Testis (tissue), 5 donors: ENCODE measurements around the gene RASA3. TPM values are rescaled to one million over a fixed set of nuclear protein-coding genes. Genes with fewer than 3 reads are reported as not detected.
A peak's percentile ranks its signal among the peaks of the same experiment; 100 is the strongest.
"Not testable (repeated sequence)": the region's sequence is repeated elsewhere in the genome, so short reads cannot be mapped to it uniquely, and the experiment has no call there.

ENCODE experiments used
- DNase-seq: peaks from one replicate; pipeline ENCODE4 v3.0.0-alpha.2; 2019
- H3K27ac ChIP-seq, 2 donors: fragments of 200-600 bp; sonication (generic); one replicate each; pipeline ENCODE4 v1.5.1; 2019
- H3K27me3 ChIP-seq: fragments of 200-600 bp; sonication (generic); one replicate; pipeline ENCODE4 v1.5.1; 2019
- H3K36me3 ChIP-seq: fragments of 200-600 bp; sonication (generic); one replicate; pipeline ENCODE4 v1.5.1; 2017; ENCODE audit warnings: low read depth; ENCODE audit errors: missing control alignments
- H3K4me1 ChIP-seq: fragments of 200-600 bp; sonication (generic); one replicate; pipeline ENCODE4 v1.5.1; 2019
- H3K4me3 ChIP-seq, 2 donors: fragments of 200-600 bp; sonication (generic); one replicate each; pipeline ENCODE4 v1.5.1; 2017 to 2019
- H3K9me3 ChIP-seq: fragments of 200-600 bp; sonication (generic); one replicate; pipeline ENCODE4 v1.5.1; 2017
- CTCF ChIP-seq, 3 experiments: fragments of 450-650 bp in 2 of 3; fragments of 200-600 bp in 1 of 3; sonication (generic) in 1 of 3; IDR thresholded peaks; one replicate each; pipeline ENCODE4 v1.5.1; 2016 to 2019; ENCODE audit warnings: antibody characterized with exemption in 3 of 3, mild to moderate bottlenecking in 2 of 3, moderate library complexity in 1 of 3
- POLR2A ChIP-seq: fragments of 450-650 bp; IDR thresholded peaks from one replicate; pipeline ENCODE4 v1.6.1; 2017; ENCODE audit warnings: antibody characterized with exemption, mild to moderate bottlenecking, moderate library complexity
- WGBS, 2 donors: methylation state at CpG; one replicate each; pipeline ENCODE4 v1.1.5; 2018; 5-methylcytosine and 5-hydroxymethylcytosine counted together
- intact Hi-C: fragments of 100-400 bp; cut with DNase I; formaldehyde crosslinking; loops from one replicate; pipeline ENCODE4 v1.15.1; 2023; ENCODE audit warnings: low total_unique reads
- long read RNA-seq, 2 donors: transcript quantifications; one replicate each; lab custom pipeline, GENCODE V29; 2026
- polyA plus RNA-seq: library from polyadenylated mRNA; stranded (reverse); fragments of 350-450 nt; fragmentation: Illumina TruSeq; extraction: RNeasy Lipid Tissue Mini Kit (QIAGEN cat#74804); gene quantifications from one replicate; pipeline ENCODE4 v1.2.3, GENCODE V29; 2014; ENCODE audit warnings: low read depth, low replicate concordance; ENCODE audit not compliant: insufficient read depth
- total RNA-seq, 2 donors: library from RNA; depleted of rRNA; stranded (reverse); fragments of >200 nt; gene quantifications; one replicate each; pipeline ENCODE4 v1.2.3, GENCODE V29; 2016

The RASA3 gene
- total RNA-seq (10 to 100 TPM; 16.4 to 21.6 TPM), polyA plus RNA-seq (13.2 TPM)
- long read RNA-seq, donor 1, result 0 reads
- long read RNA-seq, donor 2, result 0 reads

- intact Hi-C loops, result no loop called here
- no peaks in the 10 kb centered on the region for H3K9me3 ChIP-seq
- peaks cover 12% of the 10 kb centered on the region for H3K4me1 ChIP-seq
Measured at GRCh38 chr13:114132419-114133121, at the start of gene RASA3. Gene RASA3 (minus strand): TSS chr13:114132623. CDS start chr13:114132489, 134 bp downstream.

GRCh38 chr13:114179087-114179658, 46.8 kb upstream of the RASA3 start, which contains the start of gene CFAP97D2:
Gene CFAP97D2 (plus strand): TSS chr13:114179257. CDS start chr13:114179331, 74 bp downstream.
- H3K27me3 ChIP-seq, result no peaks in the 10 kb centered on the region
- no peak for DNase-seq

More at GRCh38 chr13:114132419-114133121, at the start of gene RASA3:
- TF ChIP-seq POLR2A (no peak), CTCF (IDR thresholded peaks at IDR 0.05) (no peak)
- peak; percentile 68 for DNase-seq
- Histone ChIP-seq H3K36me3 (no peaks in the 10 kb centered on the region), H3K27ac (no peak within 1 kb of the TSS), H3K27me3 (no peaks in the 10 kb centered on the region), H3K4me3 (peak within 1 kb of the TSS; percentile 61 to 78)
- 2% methylated on average over 25 of the region's 81 CpGs; no CpG with 5 or more reads in 1 of the 2 donors for WGBS, 2 donors

GRCh38 chr13:114177245-114178010, 45.0 kb upstream of the RASA3 start:
- no peak overlapping the region for H3K4me3 ChIP-seq
- H3K27me3 ChIP-seq, result no peaks in the 10 kb centered on the region
- TF ChIP-seq CTCF (IDR thresholded peaks at IDR 0.05) (no peak), POLR2A (no peak)
- no peak for DNase-seq
- intact Hi-C loops, result no loop called here
- H3K36me3 ChIP-seq, result no peaks in the 10 kb centered on the region
- H3K27ac ChIP-seq, result no peak overlapping the region
- 69 to 73% methylated on average over 12 of the region's 12 CpGs for WGBS, 2 donors
- no peaks in the 10 kb centered on the region for H3K9me3 ChIP-seq
- no peaks in the 10 kb centered on the region for H3K4me1 ChIP-seq

More at GRCh38 chr13:114179087-114179658, 46.8 kb upstream of the RASA3 start, which contains the start of gene CFAP97D2:
- intact Hi-C loops, result no loop called here
- no peak within 1 kb of the TSS for H3K4me3 ChIP-seq
- 66 to 80% methylated on average over 13 of the region's 13 CpGs for WGBS, 2 donors
- no peaks in the 10 kb centered on the region for H3K36me3 ChIP-seq
- TF ChIP-seq POLR2A, result no peak
- TF ChIP-seq CTCF (IDR thresholded peaks at IDR 0.05), result no peak
- no peaks in the 10 kb centered on the region for H3K4me1 ChIP-seq
- no peak within 1 kb of the TSS for H3K27ac ChIP-seq
- no peaks in the 10 kb centered on the region for H3K9me3 ChIP-seq

- H3K4me1 ChIP-seq, H3K27ac ChIP-seq, H3K9me3 ChIP-seq, H3K4me3 ChIP-seq, H3K27me3 ChIP-seq, DNase-seq, H3K36me3 ChIP-seq, intact Hi-C loops: not testable (repeated sequence)
- WGBS, 2 donors, result 87 to 93% methylated on average over 3 to 14 of the region's 14 CpGs
Measured at GRCh38 chr13:114176359-114176902, 44.0 kb upstream of the RASA3 start.

- no peak for TF ChIP-seq POLR2A
- TF ChIP-seq CTCF (IDR thresholded peaks at IDR 0.05), result no peak
- 31 to 67% methylated on average over 3 of the region's 3 CpGs for WGBS, 2 donors
- no peak overlapping the region for H3K4me3 ChIP-seq
- H3K27me3 ChIP-seq, result no peaks in the 10 kb centered on the region
- no peaks in the 10 kb centered on the region for H3K36me3 ChIP-seq
- H3K4me1 ChIP-seq, result no peaks in the 10 kb centered on the region
- H3K27ac ChIP-seq, result no peak overlapping the region
- DNase-seq, result no peak
- intact Hi-C loops, result no loop called here
- H3K9me3 ChIP-seq, result no peaks in the 10 kb centered on the region
Measured at GRCh38 chr13:114174529-114174961, 42.1 kb upstream of the RASA3 start.
